K562 (cell line): ENCODE results near the gene NR3C1. TPM values are rescaled to one million over a fixed set of nuclear protein-coding genes. Genes with fewer than 3 reads are reported as not detected.
A peak's percentile ranks its signal among the peaks of the same experiment; 100 is the strongest.

Experiments used
- BCOR ChIP-seq: fragments of 450-650 bp; IDR thresholded peaks from 2 replicates; pipeline ENCODE4 v1.6.1; 2016
- EP300 ChIP-seq: IDR thresholded peaks from 2 replicates; pipeline ENCODE4 v1.6.1; 2012; ENCODE audit warnings: low read length, improper control_type of control experiment
- KDM5B ChIP-seq: fragments of 200-600 bp; sonication (generic); IDR thresholded peaks from 2 replicates; pipeline ENCODE4 v1.6.1; 2012; ENCODE audit warnings: low read depth, mild to moderate bottlenecking, moderate library complexity, low read length, control low read depth, inconsistent platforms; ENCODE audit not compliant: insufficient replicate concordance
- KHSRP ChIP-seq: fragments of 450-650 bp; IDR thresholded peaks from 2 replicates; pipeline ENCODE4 v1.6.1; 2017
- L3MBTL2 ChIP-seq: fragments of 450-650 bp; IDR thresholded peaks from 2 replicates; pipeline ENCODE4 v1.6.1; 2016; ENCODE audit warnings: mild to moderate bottlenecking, moderate library complexity
- NCOA4 ChIP-seq: fragments of 450-650 bp; IDR thresholded peaks from 2 replicates; pipeline ENCODE4 v1.6.1; 2018; ENCODE audit warnings: mild to moderate bottlenecking; ENCODE audit not compliant: partially characterized antibody
- NCOA6 ChIP-seq: fragments of 450-650 bp; IDR thresholded peaks from 2 replicates; pipeline ENCODE4 v1.6.1; 2017; ENCODE audit warnings: mild to moderate bottlenecking
- SMARCA5 ChIP-seq: fragments of 450-650 bp; IDR thresholded peaks from 2 replicates; pipeline ENCODE4 v1.6.1; 2016
- SNIP1 ChIP-seq: fragments of 450-650 bp; IDR thresholded peaks from 2 replicates; pipeline ENCODE4 v1.7.1; 2017; ENCODE audit warnings: low read depth, mild to moderate bottlenecking
- SP2 ChIP-seq: IDR thresholded peaks from 2 replicates; pipeline ENCODE4 v1.6.1; 2011; ENCODE audit warnings: mild to moderate bottlenecking, low read depth, low read length, moderate library complexity; ENCODE audit not compliant: poor library complexity, severe bottlenecking; ENCODE audit errors: extremely low read depth
- SRSF7 ChIP-seq: fragments of 200-400 bp; formaldehyde crosslinking; optimal IDR thresholded peaks from 2 replicates; pipeline ENCODE3; 2017; ENCODE audit warnings: mild to moderate bottlenecking, low read depth, low read length
- ZNF282 ChIP-seq: sonication (generic); formaldehyde crosslinking; IDR thresholded peaks from 2 replicates; pipeline ENCODE4 v1.8.1; 2023; ENCODE audit warnings: missing genetic modification reagents
- polyA plus RNA-seq, 8 experiments: library from polyadenylated mRNA; depleted of rRNA in 4 of 8; stranded (reverse) in 5 of 8; unstranded in 3 of 8; fragments of >200 nt; fragmentation: Nextera tagmentation in 2 of 8; fragmentation: Illumina TruSeq in 1 of 8; extraction: Ambion mirVana in 2 of 8; extraction: Trizol in 1 of 8; gene quantifications; 2 replicates each; pipeline versions ENCODE4 v1.2.1 to v1.2.3, GENCODE V29; 2011 to 2014; ENCODE audit warnings: inconsistent platforms in 1 of 8, missing spikeins in 1 of 8
- total RNA-seq, 7 experiments: library from RNA; depleted of rRNA in 6 of 7; stranded (reverse); fragments of >200 nt in 6 of 7; fragmentation: Illumina TruSeq in 2 of 7; extraction: Trizol in 2 of 7; gene quantifications; 2 replicates each; pipeline versions ENCODE4 v1.2.1 to v1.2.3, GENCODE V29; 2011 to 2021; ENCODE audit warnings: low replicate concordance in 1 of 7
- TF ChIP-seq, protein P1 (sequence below), 2 experiments: fragments of 450-650 bp; formaldehyde crosslinking in 1 of 2; IDR thresholded peaks; 2 replicates each; pipeline versions ENCODE4 v1.4.0 to v1.6.1; 2014 to 2020; ENCODE audit warnings: mild to moderate bottlenecking in 2 of 2, borderline replicate concordance in 1 of 2, low read depth in 1 of 2
- TF ChIP-seq, protein P2 (sequence below), 2 experiments: fragments of 450-650 bp; IDR thresholded peaks; 2 replicates each; pipeline ENCODE4 v1.6.1; 2016
- TF ChIP-seq, protein P3 (sequence below): fragments of 450-650 bp; formaldehyde crosslinking; IDR thresholded peaks from 2 replicates; pipeline ENCODE4 v1.4.0; 2022; ENCODE audit warnings: missing genetic modification characterization
- TF ChIP-seq, protein P4 (sequence below): sonication (generic); formaldehyde crosslinking; IDR thresholded peaks from 2 replicates; pipeline ENCODE4 v1.8.0; 2022; ENCODE audit warnings: mild to moderate bottlenecking, missing genetic modification reagents

NR3C1 gene
- total and polyA plus RNA-seq, 9 of the 15 experiments (the other 6 are each of a cell fraction or from before 2014, with no cell fraction given): 8.2 to 36.0 (median 15.0) TPM

DNA sequence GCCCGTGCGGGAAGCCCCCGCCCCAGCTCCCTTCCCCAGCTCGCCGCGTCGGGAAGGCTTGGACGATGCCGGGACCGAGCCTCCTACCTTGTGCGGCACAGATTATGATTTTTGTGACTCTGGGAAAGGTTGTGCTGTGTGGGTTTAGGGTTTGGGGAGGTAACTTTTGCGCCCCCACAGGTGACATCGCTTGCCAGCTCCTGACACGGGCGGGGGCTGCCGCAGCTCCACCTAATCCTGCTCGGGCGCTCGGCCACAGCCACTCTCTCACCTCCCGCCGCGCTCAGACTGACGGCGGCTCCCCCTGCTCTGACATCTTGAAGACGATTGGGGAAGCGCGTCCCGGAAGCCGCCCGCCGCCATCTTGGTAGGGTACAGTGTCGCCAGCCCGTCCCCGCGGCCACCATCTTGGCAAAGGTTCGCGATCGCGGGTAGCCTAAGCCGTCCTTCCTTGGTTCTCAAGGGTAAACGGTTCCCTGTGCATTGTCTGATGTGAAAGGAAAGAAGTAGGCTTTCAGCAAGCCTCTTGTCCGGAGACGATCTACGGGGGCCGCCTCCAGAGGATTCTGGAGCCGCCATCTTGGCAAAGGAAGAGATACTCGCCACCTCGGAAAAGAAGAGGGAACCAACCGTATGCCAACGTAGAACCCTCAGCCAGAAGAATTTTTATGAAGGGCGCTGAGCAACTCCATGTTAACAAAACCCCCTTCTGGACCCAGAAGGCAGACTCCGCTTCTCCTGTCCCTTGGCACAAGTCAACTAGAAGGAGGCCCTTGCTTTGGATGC, 1.8 kb upstream of the NR3C1 start (continued):
- TF ChIP-seq, protein P1, sequence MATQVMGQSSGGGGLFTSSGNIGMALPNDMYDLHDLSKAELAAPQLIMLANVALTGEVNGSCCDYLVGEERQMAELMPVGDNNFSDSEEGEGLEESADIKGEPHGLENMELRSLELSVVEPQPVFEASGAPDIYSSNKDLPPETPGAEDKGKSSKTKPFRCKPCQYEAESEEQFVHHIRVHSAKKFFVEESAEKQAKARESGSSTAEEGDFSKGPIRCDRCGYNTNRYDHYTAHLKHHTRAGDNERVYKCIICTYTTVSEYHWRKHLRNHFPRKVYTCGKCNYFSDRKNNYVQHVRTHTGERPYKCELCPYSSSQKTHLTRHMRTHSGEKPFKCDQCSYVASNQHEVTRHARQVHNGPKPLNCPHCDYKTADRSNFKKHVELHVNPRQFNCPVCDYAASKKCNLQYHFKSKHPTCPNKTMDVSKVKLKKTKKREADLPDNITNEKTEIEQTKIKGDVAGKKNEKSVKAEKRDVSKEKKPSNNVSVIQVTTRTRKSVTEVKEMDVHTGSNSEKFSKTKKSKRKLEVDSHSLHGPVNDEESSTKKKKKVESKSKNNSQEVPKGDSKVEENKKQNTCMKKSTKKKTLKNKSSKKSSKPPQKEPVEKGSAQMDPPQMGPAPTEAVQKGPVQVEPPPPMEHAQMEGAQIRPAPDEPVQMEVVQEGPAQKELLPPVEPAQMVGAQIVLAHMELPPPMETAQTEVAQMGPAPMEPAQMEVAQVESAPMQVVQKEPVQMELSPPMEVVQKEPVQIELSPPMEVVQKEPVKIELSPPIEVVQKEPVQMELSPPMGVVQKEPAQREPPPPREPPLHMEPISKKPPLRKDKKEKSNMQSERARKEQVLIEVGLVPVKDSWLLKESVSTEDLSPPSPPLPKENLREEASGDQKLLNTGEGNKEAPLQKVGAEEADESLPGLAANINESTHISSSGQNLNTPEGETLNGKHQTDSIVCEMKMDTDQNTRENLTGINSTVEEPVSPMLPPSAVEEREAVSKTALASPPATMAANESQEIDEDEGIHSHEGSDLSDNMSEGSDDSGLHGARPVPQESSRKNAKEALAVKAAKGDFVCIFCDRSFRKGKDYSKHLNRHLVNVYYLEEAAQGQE (IDR thresholded peaks at IDR 0.05; ENCODE audit: borderline replicate concordance): no peak
- TF ChIP-seq, protein P1 (CRISPR knock-in tag; IDR thresholded peaks at IDR 0.05; ENCODE audit: low read depth): 0 out of 2 replicates have a peak, but pooled peaks have one; percentile 29
- no peak for TF ChIP-seq BCOR
- TF ChIP-seq L3MBTL2: peak; percentile 94
- TF ChIP-seq SNIP1: no peak
- no peak for TF ChIP-seq SMARCA5
- TF ChIP-seq KDM5B: peak; percentile 88
- TF ChIP-seq, protein P2, sequence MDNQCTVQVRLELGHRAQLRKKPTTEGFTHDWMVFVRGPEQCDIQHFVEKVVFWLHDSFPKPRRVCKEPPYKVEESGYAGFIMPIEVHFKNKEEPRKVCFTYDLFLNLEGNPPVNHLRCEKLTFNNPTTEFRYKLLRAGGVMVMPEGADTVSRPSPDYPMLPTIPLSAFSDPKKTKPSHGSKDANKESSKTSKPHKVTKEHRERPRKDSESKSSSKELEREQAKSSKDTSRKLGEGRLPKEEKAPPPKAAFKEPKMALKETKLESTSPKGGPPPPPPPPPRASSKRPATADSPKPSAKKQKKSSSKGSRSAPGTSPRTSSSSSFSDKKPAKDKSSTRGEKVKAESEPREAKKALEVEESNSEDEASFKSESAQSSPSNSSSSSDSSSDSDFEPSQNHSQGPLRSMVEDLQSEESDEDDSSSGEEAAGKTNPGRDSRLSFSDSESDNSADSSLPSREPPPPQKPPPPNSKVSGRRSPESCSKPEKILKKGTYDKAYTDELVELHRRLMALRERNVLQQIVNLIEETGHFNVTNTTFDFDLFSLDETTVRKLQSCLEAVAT (IDR thresholded peaks at IDR 0.05): 0 out of 4 replicates have a peak, but pooled peaks of 1 of the 2 experiments have one; percentile 35
- no peak for TF ChIP-seq NCOA4
- TF ChIP-seq, protein P3, sequence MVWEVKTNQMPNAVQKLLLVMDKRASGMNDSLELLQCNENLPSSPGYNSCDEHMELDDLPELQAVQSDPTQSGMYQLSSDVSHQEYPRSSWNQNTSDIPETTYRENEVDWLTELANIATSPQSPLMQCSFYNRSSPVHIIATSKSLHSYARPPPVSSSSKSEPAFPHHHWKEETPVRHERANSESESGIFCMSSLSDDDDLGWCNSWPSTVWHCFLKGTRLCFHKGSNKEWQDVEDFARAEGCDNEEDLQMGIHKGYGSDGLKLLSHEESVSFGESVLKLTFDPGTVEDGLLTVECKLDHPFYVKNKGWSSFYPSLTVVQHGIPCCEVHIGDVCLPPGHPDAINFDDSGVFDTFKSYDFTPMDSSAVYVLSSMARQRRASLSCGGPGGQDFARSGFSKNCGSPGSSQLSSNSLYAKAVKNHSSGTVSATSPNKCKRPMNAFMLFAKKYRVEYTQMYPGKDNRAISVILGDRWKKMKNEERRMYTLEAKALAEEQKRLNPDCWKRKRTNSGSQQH (CRISPR knock-in tag): no peak
- TF ChIP-seq KHSRP: no peak
- TF ChIP-seq ZNF282 (CRISPR knock-in tag): no peak
- TF ChIP-seq SP2: no peak
- TF ChIP-seq EP300: no peak
- no peak for TF ChIP-seq SRSF7
- no peak for TF ChIP-seq NCOA6
- TF ChIP-seq, protein P4, sequence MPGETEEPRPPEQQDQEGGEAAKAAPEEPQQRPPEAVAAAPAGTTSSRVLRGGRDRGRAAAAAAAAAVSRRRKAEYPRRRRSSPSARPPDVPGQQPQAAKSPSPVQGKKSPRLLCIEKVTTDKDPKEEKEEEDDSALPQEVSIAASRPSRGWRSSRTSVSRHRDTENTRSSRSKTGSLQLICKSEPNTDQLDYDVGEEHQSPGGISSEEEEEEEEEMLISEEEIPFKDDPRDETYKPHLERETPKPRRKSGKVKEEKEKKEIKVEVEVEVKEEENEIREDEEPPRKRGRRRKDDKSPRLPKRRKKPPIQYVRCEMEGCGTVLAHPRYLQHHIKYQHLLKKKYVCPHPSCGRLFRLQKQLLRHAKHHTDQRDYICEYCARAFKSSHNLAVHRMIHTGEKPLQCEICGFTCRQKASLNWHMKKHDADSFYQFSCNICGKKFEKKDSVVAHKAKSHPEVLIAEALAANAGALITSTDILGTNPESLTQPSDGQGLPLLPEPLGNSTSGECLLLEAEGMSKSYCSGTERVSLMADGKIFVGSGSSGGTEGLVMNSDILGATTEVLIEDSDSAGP (CRISPR knock-in tag): no peak
